WTC11 (cell line): Measurements from ENCODE around the gene NR0B2.
A peak's percentile ranks its signal among the peaks of the same experiment; 100 is the strongest.

ENCODE experiments used
- AFF4 ChIP-seq: sonication (generic); formaldehyde crosslinking; IDR thresholded peaks from 2 replicates; pipeline ENCODE4 v1.8.1; 2023; ENCODE audit warnings: mild to moderate bottlenecking, missing genetic modification reagents, borderline replicate concordance
- ATF3 ChIP-seq: sonication (generic); formaldehyde crosslinking; conservative IDR thresholded peaks from 2 replicates; pipeline ENCODE4 v1.8.1; 2022; ENCODE audit warnings: mild to moderate bottlenecking, missing genetic modification reagents
- ESRRA ChIP-seq: sonication (generic); formaldehyde crosslinking; IDR thresholded peaks from 2 replicates; pipeline ENCODE4 v1.8.1; 2022; ENCODE audit warnings: mild to moderate bottlenecking, missing genetic modification reagents, borderline replicate concordance
- NR3C1 ChIP-seq: sonication (generic); formaldehyde crosslinking; conservative IDR thresholded peaks from 2 replicates; pipeline ENCODE4 v1.8.1; 2023; ENCODE audit warnings: low read depth, mild to moderate bottlenecking, missing genetic modification reagents
- PREB ChIP-seq: sonication (generic); formaldehyde crosslinking; IDR thresholded peaks from 2 replicates; pipeline ENCODE4 v1.8.1; 2022; ENCODE audit warnings: mild to moderate bottlenecking, missing genetic modification reagents, moderate library complexity, borderline replicate concordance
- RELA ChIP-seq: sonication (generic); formaldehyde crosslinking; IDR thresholded peaks from 2 replicates; pipeline ENCODE4 v1.8.1; 2022; ENCODE audit warnings: missing genetic modification reagents, mild to moderate bottlenecking, borderline replicate concordance
- TCF7 ChIP-seq: sonication (generic); formaldehyde crosslinking; IDR thresholded peaks from 2 replicates; pipeline ENCODE4 v1.8.0; 2022; ENCODE audit warnings: mild to moderate bottlenecking, low read depth, missing genetic modification reagents, moderate library complexity
- USF2 ChIP-seq: sonication (generic); formaldehyde crosslinking; IDR thresholded peaks from 2 replicates; pipeline ENCODE4 v1.8.1; 2023; ENCODE audit warnings: mild to moderate bottlenecking, missing genetic modification reagents, moderate library complexity
- ZNF423 ChIP-seq: fragments of 250-450 bp; sonication (Bioruptor Pico); IDR thresholded peaks from 2 replicates; pipeline ENCODE4 v2.1.2; 2022; ENCODE audit warnings: mild to moderate bottlenecking, moderate library complexity
- ZNF512 ChIP-seq: sonication (generic); formaldehyde crosslinking; IDR thresholded peaks from 2 replicates; pipeline ENCODE4 v1.8.1; 2022; ENCODE audit warnings: missing genetic modification reagents, borderline replicate concordance
- TF ChIP-seq, protein P1 (sequence below): sonication (generic); formaldehyde crosslinking; IDR thresholded peaks from 2 replicates; pipeline ENCODE4 v1.8.1; 2023; ENCODE audit warnings: mild to moderate bottlenecking, missing genetic modification reagents
- TF ChIP-seq, protein P2 (sequence below): fragments of 200-600 bp; IDR thresholded peaks from 2 replicates; pipeline ENCODE4 v1.8.0; 2022; ENCODE audit warnings: antibody characterized with exemption
- TF ChIP-seq, protein P3 (sequence below): sonication (generic); formaldehyde crosslinking; IDR thresholded peaks from 2 replicates; pipeline ENCODE4 v1.8.0; 2022; ENCODE audit warnings: mild to moderate bottlenecking, missing genetic modification reagents
- TF ChIP-seq, protein P4 (sequence below): sonication (generic); formaldehyde crosslinking; IDR thresholded peaks from 2 replicates; pipeline ENCODE4 v1.8.0; 2022; ENCODE audit warnings: missing genetic modification reagents

- TF ChIP-seq, protein P1, sequence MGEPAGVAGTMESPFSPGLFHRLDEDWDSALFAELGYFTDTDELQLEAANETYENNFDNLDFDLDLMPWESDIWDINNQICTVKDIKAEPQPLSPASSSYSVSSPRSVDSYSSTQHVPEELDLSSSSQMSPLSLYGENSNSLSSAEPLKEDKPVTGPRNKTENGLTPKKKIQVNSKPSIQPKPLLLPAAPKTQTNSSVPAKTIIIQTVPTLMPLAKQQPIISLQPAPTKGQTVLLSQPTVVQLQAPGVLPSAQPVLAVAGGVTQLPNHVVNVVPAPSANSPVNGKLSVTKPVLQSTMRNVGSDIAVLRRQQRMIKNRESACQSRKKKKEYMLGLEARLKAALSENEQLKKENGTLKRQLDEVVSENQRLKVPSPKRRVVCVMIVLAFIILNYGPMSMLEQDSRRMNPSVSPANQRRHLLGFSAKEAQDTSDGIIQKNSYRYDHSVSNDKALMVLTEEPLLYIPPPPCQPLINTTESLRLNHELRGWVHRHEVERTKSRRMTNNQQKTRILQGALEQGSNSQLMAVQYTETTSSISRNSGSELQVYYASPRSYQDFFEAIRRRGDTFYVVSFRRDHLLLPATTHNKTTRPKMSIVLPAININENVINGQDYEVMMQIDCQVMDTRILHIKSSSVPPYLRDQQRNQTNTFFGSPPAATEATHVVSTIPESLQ (CRISPR knock-in tag): no peak
- TF ChIP-seq ESRRA (no peak), ZNF512 (no peak), RELA (no peak), USF2 (CRISPR knock-in tag) (no peak), PREB (CRISPR knock-in tag) (peak; percentile 40; the same call in 1 of the 2 replicates), AFF4 (no peak), NR3C1 (CRISPR knock-in tag) (no peak), ATF3 (CRISPR knock-in tag) (no peak), TCF7 (CRISPR knock-in tag) (no peak), ZNF423 (CRISPR knock-in tag) (no peak)
- TF ChIP-seq, protein P2, sequence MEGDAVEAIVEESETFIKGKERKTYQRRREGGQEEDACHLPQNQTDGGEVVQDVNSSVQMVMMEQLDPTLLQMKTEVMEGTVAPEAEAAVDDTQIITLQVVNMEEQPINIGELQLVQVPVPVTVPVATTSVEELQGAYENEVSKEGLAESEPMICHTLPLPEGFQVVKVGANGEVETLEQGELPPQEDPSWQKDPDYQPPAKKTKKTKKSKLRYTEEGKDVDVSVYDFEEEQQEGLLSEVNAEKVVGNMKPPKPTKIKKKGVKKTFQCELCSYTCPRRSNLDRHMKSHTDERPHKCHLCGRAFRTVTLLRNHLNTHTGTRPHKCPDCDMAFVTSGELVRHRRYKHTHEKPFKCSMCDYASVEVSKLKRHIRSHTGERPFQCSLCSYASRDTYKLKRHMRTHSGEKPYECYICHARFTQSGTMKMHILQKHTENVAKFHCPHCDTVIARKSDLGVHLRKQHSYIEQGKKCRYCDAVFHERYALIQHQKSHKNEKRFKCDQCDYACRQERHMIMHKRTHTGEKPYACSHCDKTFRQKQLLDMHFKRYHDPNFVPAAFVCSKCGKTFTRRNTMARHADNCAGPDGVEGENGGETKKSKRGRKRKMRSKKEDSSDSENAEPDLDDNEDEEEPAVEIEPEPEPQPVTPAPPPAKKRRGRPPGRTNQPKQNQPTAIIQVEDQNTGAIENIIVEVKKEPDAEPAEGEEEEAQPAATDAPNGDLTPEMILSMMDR: no peak
- TF ChIP-seq, protein P3, sequence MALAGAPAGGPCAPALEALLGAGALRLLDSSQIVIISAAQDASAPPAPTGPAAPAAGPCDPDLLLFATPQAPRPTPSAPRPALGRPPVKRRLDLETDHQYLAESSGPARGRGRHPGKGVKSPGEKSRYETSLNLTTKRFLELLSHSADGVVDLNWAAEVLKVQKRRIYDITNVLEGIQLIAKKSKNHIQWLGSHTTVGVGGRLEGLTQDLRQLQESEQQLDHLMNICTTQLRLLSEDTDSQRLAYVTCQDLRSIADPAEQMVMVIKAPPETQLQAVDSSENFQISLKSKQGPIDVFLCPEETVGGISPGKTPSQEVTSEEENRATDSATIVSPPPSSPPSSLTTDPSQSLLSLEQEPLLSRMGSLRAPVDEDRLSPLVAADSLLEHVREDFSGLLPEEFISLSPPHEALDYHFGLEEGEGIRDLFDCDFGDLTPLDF: no peak
- TF ChIP-seq, protein P4, sequence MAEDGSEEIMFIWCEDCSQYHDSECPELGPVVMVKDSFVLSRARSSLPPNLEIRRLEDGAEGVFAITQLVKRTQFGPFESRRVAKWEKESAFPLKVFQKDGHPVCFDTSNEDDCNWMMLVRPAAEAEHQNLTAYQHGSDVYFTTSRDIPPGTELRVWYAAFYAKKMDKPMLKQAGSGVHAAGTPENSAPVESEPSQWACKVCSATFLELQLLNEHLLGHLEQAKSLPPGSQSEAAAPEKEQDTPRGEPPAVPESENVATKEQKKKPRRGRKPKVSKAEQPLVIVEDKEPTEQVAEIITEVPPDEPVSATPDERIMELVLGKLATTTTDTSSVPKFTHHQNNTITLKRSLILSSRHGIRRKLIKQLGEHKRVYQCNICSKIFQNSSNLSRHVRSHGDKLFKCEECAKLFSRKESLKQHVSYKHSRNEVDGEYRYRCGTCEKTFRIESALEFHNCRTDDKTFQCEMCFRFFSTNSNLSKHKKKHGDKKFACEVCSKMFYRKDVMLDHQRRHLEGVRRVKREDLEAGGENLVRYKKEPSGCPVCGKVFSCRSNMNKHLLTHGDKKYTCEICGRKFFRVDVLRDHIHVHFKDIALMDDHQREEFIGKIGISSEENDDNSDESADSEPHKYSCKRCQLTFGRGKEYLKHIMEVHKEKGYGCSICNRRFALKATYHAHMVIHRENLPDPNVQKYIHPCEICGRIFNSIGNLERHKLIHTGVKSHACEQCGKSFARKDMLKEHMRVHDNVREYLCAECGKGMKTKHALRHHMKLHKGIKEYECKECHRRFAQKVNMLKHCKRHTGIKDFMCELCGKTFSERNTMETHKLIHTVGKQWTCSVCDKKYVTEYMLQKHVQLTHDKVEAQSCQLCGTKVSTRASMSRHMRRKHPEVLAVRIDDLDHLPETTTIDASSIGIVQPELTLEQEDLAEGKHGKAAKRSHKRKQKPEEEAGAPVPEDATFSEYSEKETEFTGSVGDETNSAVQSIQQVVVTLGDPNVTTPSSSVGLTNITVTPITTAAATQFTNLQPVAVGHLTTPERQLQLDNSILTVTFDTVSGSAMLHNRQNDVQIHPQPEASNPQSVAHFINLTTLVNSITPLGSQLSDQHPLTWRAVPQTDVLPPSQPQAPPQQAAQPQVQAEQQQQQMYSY (CRISPR knock-in tag): no peak
Observed at GRCh38 chr1:26910343-26911160, 3.2 kb downstream of the NR0B2 start.
